WERI-Rb-1 (cell line): ENCODE data around the gene RGP1.

Experiments
- DNase-seq: peaks from one replicate; pipeline ENCODE4 v3.0.0-alpha.2; 2020
- H3K27ac ChIP-seq: fragments of 250-450 bp; sonication (Bioruptor Pico); 2 replicates; pipeline ENCODE4 v1.5.1; 2020; ENCODE audit warnings: mild to moderate bottlenecking, moderate library complexity
- H3K27me3 ChIP-seq: fragments of 250-450 bp; sonication (Bioruptor Pico); 2 replicates; pipeline ENCODE4 v1.5.1; 2021; ENCODE audit warnings: mild to moderate bottlenecking, low read depth, moderate library complexity; ENCODE audit not compliant: insufficient read depth, severe bottlenecking
- H3K36me3 ChIP-seq: fragments of 250-450 bp; sonication (Bioruptor Pico); 2 replicates; pipeline ENCODE4 v1.5.1; 2020; ENCODE audit warnings: mild to moderate bottlenecking, moderate library complexity
- H3K4me3 ChIP-seq: 2 replicates; pipeline ENCODE4 v1.5.1; 2011; ENCODE audit warnings: low read depth, mild to moderate bottlenecking, control low read depth, low read length
- H3K9me3 ChIP-seq: fragments of 250-450 bp; sonication (Bioruptor Pico); 2 replicates; pipeline ENCODE4 v1.5.1; 2021; ENCODE audit warnings: mild to moderate bottlenecking, moderate library complexity; ENCODE audit not compliant: severe bottlenecking
- CTCF ChIP-seq: IDR thresholded peaks from 2 replicates; pipeline ENCODE4 v1.5.1; 2011; ENCODE audit warnings: low read depth, mild to moderate bottlenecking, control low read depth, inconsistent platforms, low read length

RGP1 gene

GRCh38 chr9:35755071-35755470 lies 6.0 kb downstream of the RGP1 start:
- no peak overlapping the region for H3K4me3 ChIP-seq
- no peaks in the 10 kb centered on the region for H3K27me3 ChIP-seq
- H3K36me3 ChIP-seq: peaks cover 21% of the 10 kb centered on the region
- no peak for DNase-seq
- no peak for TF ChIP-seq CTCF
- no peaks in the 10 kb centered on the region for H3K9me3 ChIP-seq
- H3K27ac ChIP-seq: no peak overlapping the region

GRCh38 chr9:35756275-35757225 lies 7.5 kb downstream of the RGP1 start:
- Histone ChIP-seq H3K27ac (peak overlapping the region; percentile 87), H3K36me3 (peaks cover 26% of the 10 kb centered on the region), H3K4me3 (peak overlapping the region; percentile 90), H3K9me3 (no peaks in the 10 kb centered on the region), H3K27me3 (no peaks in the 10 kb centered on the region)
- peak; percentile 90 for DNase-seq
- peak; percentile 85 for TF ChIP-seq CTCF

- Histone ChIP-seq H3K9me3 (no peaks in the 10 kb centered on the region), H3K36me3 (peaks cover 23% of the 10 kb centered on the region), H3K27me3 (no peaks in the 10 kb centered on the region), H3K27ac (peak overlapping the region; percentile 87), H3K4me3 (peak overlapping the region; percentile 90)
- no peak for TF ChIP-seq CTCF
- peak; percentile 46 for DNase-seq
Observed at GRCh38 chr9:35757226-35757891, 8.3 kb downstream of the RGP1 start.

- Histone ChIP-seq H3K36me3 (peaks cover 18% of the 10 kb centered on the region), H3K4me3 (peak overlapping the region; percentile 90), H3K27me3 (no peaks in the 10 kb centered on the region), H3K27ac (peak overlapping the region; percentile 87), H3K9me3 (no peaks in the 10 kb centered on the region)
- TF ChIP-seq CTCF: no peak
- no peak for DNase-seq
Observed at GRCh38 chr9:35757892-35758275, 8.8 kb downstream of the RGP1 start.

- Histone ChIP-seq H3K9me3 (no peaks in the 10 kb centered on the region), H3K36me3 (peaks cover 13% of the 10 kb centered on the region), H3K27ac (no peak overlapping the region), H3K27me3 (no peaks in the 10 kb centered on the region), H3K4me3 (no peak overlapping the region)
- TF ChIP-seq CTCF: no peak
- DNase-seq: no peak
Observed at GRCh38 chr9:35758475-35759050, 9.5 kb downstream of the RGP1 start.
